MM.1S (cell line): ENCODE data around the gene NUDT22.

Experiments
- DNase-seq: peaks from one replicate; pipeline ENCODE4 v3.0.0-alpha.2; 2015
- H2AFZ ChIP-seq: fragments of 300-600 bp; sonication (generic); 2 replicates; pipeline ENCODE4 v1.6.0; 2016; ENCODE audit warnings: antibody characterized with exemption, low read length
- H3F3A ChIP-seq: fragments of 300-600 bp; sonication (generic); 2 replicates; pipeline ENCODE4 v1.6.1; 2016; ENCODE audit warnings: mild to moderate bottlenecking, antibody characterized with exemption, low read length, moderate library complexity, mixed read lengths; ENCODE audit not compliant: insufficient read depth
- H3K27ac ChIP-seq: fragments of 300-600 bp; sonication (generic); 2 replicates; pipeline ENCODE4 v1.5.1; 2016; ENCODE audit warnings: mild to moderate bottlenecking, low read length
- H3K27me3 ChIP-seq: fragments of 300-600 bp; sonication (generic); replicated peaks from 2 replicates; pipeline ENCODE4 v1.6.0; 2016; ENCODE audit warnings: low read length; ENCODE audit not compliant: insufficient read depth
- H3K36me3 ChIP-seq: fragments of 300-600 bp; sonication (generic); replicated peaks from 2 replicates; pipeline ENCODE4 v1.6.1; 2016; ENCODE audit warnings: mild to moderate bottlenecking, low read length, mixed read lengths; ENCODE audit not compliant: insufficient read depth
- H3K4me1 ChIP-seq: fragments of 300-600 bp; sonication (generic); 2 replicates; pipeline ENCODE4 v1.6.1; 2016; ENCODE audit warnings: low read length, mixed read lengths
- H3K4me2 ChIP-seq: fragments of 300-600 bp; sonication (generic); 2 replicates; pipeline ENCODE4 v1.6.0; 2016; ENCODE audit warnings: low read depth, low read length
- H3K4me3 ChIP-seq: fragments of 300-600 bp; sonication (generic); 2 replicates; pipeline ENCODE4 v1.5.1; 2016; ENCODE audit warnings: low read length, mixed read lengths
- H3K79me2 ChIP-seq: fragments of 300-600 bp; sonication (generic); 2 replicates; pipeline ENCODE4 v1.6.1; 2016; ENCODE audit warnings: mixed run types, low read length, mixed read lengths
- H3K9ac ChIP-seq: fragments of 300-600 bp; sonication (generic); 2 replicates; pipeline ENCODE4 v1.6.1; 2016; ENCODE audit warnings: low read length, mixed read lengths
- H3K9me2 ChIP-seq: fragments of 300-600 bp; sonication (generic); replicated peaks from 2 replicates; pipeline ENCODE4 v1.6.1; 2016; ENCODE audit warnings: mild to moderate bottlenecking, low read length, mixed read lengths; ENCODE audit not compliant: insufficient read depth
- H3K9me3 ChIP-seq: fragments of 300-600 bp; sonication (generic); replicated peaks from 2 replicates; pipeline ENCODE4 v1.6.1; 2016; ENCODE audit warnings: mild to moderate bottlenecking, low read length, mixed read lengths; ENCODE audit not compliant: insufficient read depth
- H4K20me1 ChIP-seq: fragments of 300-600 bp; sonication (generic); 2 replicates; pipeline ENCODE4 v1.6.1; 2016; ENCODE audit warnings: mild to moderate bottlenecking, low read length, moderate library complexity, mixed read lengths; ENCODE audit not compliant: insufficient read depth
- CTCF ChIP-seq: fragments of 300-600 bp; sonication (generic); IDR thresholded peaks from 2 replicates; pipeline ENCODE4 v1.5.1; 2016; ENCODE audit warnings: antibody characterized with exemption, low read length, mixed read lengths
- EZH2 ChIP-seq: fragments of 300-600 bp; sonication (generic); optimal IDR thresholded peaks from 2 replicates; pipeline ENCODE3; 2017; ENCODE audit warnings: low read depth, mild to moderate bottlenecking, antibody characterized with exemption, low read length, mixed read lengths
- EZH2phosphoT487 ChIP-seq: fragments of 300-600 bp; sonication (generic); IDR thresholded peaks from 2 replicates; pipeline ENCODE4 v1.6.1; 2018; ENCODE audit warnings: antibody characterized with exemption, low read length

Gene NUDT22

GRCh38 chr11:64225608-64226506, at the start of gene NUDT22, which contains the start of gene TRPT1:
NUDT22 (plus strand) TSS chr11:64226274; CDS start chr11:64226653, 379 bp downstream.
TRPT1 (minus strand) TSS chr11:64226186; CDS start chr11:64225860, 326 bp downstream.
- Histone ChIP-seq H3F3A (peaks cover 7% of the 10 kb centered on the region), H3K9ac (peak within 1 kb of the TSS; percentile 79), H4K20me1 (no peaks in the 10 kb centered on the region), H3K9me2 (no peaks in the 10 kb centered on the region), H3K27ac (peak within 1 kb of the TSS; percentile 30; the same call in 1 of the 2 replicates), H3K4me1 (peaks cover 14% of the 10 kb centered on the region), H3K27me3 (no peaks in the 10 kb centered on the region), H3K36me3 (no peaks in the 10 kb centered on the region), H3K9me3 (no peaks in the 10 kb centered on the region), H3K4me3 (peak within 1 kb of the TSS; percentile 87), H3K79me2 (peaks cover 27% of the 10 kb centered on the region), H3K4me2 (peak within 1 kb of the TSS; percentile 93), H2AFZ (peak within 1 kb of the TSS; percentile 86)
- DNase-seq, result peak; percentile 90
- no peak for TF ChIP-seq EZH2
- peak; percentile 7 for TF ChIP-seq CTCF

GRCh38 chr11:64176751-64177150, 49.3 kb upstream of the NUDT22 start:
- no peak overlapping the region for H3K27ac ChIP-seq
- no peaks in the 10 kb centered on the region for H3K27me3 ChIP-seq
- no peak for TF ChIP-seq EZH2phosphoT487
- no peak for TF ChIP-seq EZH2
- TF ChIP-seq CTCF, result no peak
- no peaks in the 10 kb centered on the region for H3K9me2 ChIP-seq
- H3F3A ChIP-seq, result peaks cover 6% of the 10 kb centered on the region; the same call in 1 of the 2 replicates
- H3K36me3 ChIP-seq, result no peaks in the 10 kb centered on the region
- H3K4me3 ChIP-seq, result no peak overlapping the region
- H3K4me1 ChIP-seq, result peaks cover 14% of the 10 kb centered on the region
- H4K20me1 ChIP-seq, result no peaks in the 10 kb centered on the region
- no peak for DNase-seq
- H2AFZ ChIP-seq, result no peak overlapping the region
- H3K9me3 ChIP-seq, result no peaks in the 10 kb centered on the region
- no peak overlapping the region for H3K4me2 ChIP-seq
- 0 out of 2 replicates have a peak, but pooled peaks cover 4% of the 10 kb centered on the region for H3K79me2 ChIP-seq
- H3K9ac ChIP-seq, result no peak overlapping the region

GRCh38 chr11:64178203-64178602, 47.9 kb upstream of the NUDT22 start:
- Histone ChIP-seq H3K27me3 (no peaks in the 10 kb centered on the region), H3K4me3 (no peak overlapping the region), H3K36me3 (no peaks in the 10 kb centered on the region), H3K79me2 (peaks cover 5% of the 10 kb centered on the region; the same call in 1 of the 2 replicates), H3K9me3 (no peaks in the 10 kb centered on the region), H3K4me2 (no peak overlapping the region), H3K9me2 (no peaks in the 10 kb centered on the region), H4K20me1 (no peaks in the 10 kb centered on the region), H2AFZ (no peak overlapping the region), H3K27ac (no peak overlapping the region), H3K4me1 (peaks cover 18% of the 10 kb centered on the region), H3K9ac (no peak overlapping the region), H3F3A (peaks cover 9% of the 10 kb centered on the region; the same call in 1 of the 2 replicates)
- TF ChIP-seq EZH2phosphoT487, result no peak
- no peak for TF ChIP-seq CTCF
- no peak for TF ChIP-seq EZH2
- no peak for DNase-seq
